Stomach (tissue), 4 donors: ENCODE results near the gene CHRM5.

Experiments used
- EP300 ChIP-seq: sonication (generic); formaldehyde crosslinking; IDR thresholded peaks from one replicate; pipeline ENCODE4 v1.6.1; 2017; ENCODE audit warnings: antibody characterized with exemption
- POLR2AphosphoS5 ChIP-seq, 3 donors: sonication (generic); formaldehyde crosslinking; IDR thresholded peaks; one replicate each; pipeline ENCODE4 v1.6.1; 2016; ENCODE audit warnings: antibody characterized with exemption in 3 of 3
- TF ChIP-seq, protein P1 (sequence below), 7 experiments: fragments of 450-650 bp in 4 of 7; fragments of 200-600 bp in 3 of 7; sonication (generic) in 3 of 7; IDR thresholded peaks; one replicate each; pipeline ENCODE4 v1.5.1; 2016 to 2019; ENCODE audit warnings: antibody characterized with exemption in 7 of 7, control low read depth in 2 of 7, mild to moderate bottlenecking in 1 of 7

DNA sequence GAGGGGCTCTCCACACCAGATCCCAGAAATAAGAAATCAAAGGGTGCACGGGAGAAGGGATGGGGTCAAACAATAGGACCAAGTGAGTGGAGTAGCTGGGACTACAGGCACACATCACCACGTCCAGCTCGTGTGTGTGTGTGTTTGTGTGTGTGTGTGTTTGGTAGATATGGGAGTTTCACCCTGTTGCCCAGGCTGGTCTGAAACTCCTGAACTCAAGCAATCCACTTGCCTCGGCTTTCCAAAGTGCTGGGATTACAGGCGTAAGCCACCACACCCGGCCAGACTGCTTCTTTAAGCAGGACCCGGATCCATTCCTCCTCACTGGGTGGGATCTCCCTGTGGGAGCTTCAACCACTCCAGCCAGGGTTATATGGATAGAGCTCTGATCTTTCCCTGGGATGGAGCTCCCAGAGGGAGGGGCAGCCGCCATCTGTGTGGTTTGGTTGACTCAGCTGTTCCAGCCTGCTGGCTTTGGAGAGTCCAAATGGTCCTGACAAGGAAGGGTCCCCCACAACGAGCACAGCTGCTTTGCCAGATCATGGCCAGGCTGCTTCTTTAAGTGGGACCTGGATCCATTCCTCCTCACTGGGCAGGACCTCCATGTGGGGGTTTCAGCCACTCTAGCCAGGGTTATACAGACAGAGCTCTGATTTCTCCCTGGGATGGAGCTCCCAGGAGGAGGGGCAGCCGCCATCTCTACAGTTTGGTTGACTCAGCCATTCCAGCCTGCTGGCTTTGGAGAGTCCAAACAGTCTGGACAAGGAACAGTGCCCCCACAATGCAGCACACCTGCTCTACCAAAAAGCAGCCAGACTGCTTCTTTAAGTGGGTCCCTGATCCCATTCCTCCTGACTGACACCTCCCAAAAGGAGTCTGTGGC, 79.8 kb downstream of the CHRM5 start:
- TF ChIP-seq, protein P1, sequence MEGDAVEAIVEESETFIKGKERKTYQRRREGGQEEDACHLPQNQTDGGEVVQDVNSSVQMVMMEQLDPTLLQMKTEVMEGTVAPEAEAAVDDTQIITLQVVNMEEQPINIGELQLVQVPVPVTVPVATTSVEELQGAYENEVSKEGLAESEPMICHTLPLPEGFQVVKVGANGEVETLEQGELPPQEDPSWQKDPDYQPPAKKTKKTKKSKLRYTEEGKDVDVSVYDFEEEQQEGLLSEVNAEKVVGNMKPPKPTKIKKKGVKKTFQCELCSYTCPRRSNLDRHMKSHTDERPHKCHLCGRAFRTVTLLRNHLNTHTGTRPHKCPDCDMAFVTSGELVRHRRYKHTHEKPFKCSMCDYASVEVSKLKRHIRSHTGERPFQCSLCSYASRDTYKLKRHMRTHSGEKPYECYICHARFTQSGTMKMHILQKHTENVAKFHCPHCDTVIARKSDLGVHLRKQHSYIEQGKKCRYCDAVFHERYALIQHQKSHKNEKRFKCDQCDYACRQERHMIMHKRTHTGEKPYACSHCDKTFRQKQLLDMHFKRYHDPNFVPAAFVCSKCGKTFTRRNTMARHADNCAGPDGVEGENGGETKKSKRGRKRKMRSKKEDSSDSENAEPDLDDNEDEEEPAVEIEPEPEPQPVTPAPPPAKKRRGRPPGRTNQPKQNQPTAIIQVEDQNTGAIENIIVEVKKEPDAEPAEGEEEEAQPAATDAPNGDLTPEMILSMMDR (IDR thresholded peaks at IDR 0.05), result no peak
- no peak for TF ChIP-seq EP300
- TF ChIP-seq POLR2AphosphoS5 (IDR thresholded peaks at IDR 0.05), result no peak
